HEK293T (cell line): ENCODE data around the gene CHST3.
"Not testable (repeated sequence)": the region's sequence is repeated elsewhere in the genome, so short reads cannot be mapped to it uniquely, and the experiment has no call there.

Experiments
- ARNT ChIP-seq: fragments of 450-650 bp; IDR thresholded peaks from 2 replicates; pipeline ENCODE4 v1.6.1; 2017; ENCODE audit warnings: mild to moderate bottlenecking
- BHLHE40 ChIP-seq: fragments of 450-650 bp; IDR thresholded peaks from 2 replicates; pipeline ENCODE4 v1.6.1; 2016; ENCODE audit warnings: mild to moderate bottlenecking, moderate library complexity, borderline replicate concordance
- CTBP1 ChIP-seq: fragments of 450-650 bp; IDR thresholded peaks from 2 replicates; pipeline ENCODE4 v1.6.1; 2016; ENCODE audit warnings: borderline replicate concordance
- ELF4 ChIP-seq: fragments of 450-650 bp; IDR thresholded peaks from 2 replicates; pipeline ENCODE4 v1.6.1; 2017; ENCODE audit warnings: antibody characterized with exemption
- FOXA1 ChIP-seq: fragments of 450-650 bp; IDR thresholded peaks from 2 replicates; pipeline ENCODE4 v1.6.1; 2016; ENCODE audit warnings: mild to moderate bottlenecking
- FOXM1 ChIP-seq: fragments of 450-650 bp; IDR thresholded peaks from 2 replicates; pipeline ENCODE4 v1.6.1; 2017; ENCODE audit warnings: mild to moderate bottlenecking, borderline replicate concordance
- HDGF ChIP-seq: fragments of 450-650 bp; IDR thresholded peaks from 2 replicates; pipeline ENCODE4 v1.6.1; 2017; ENCODE audit warnings: antibody characterized with exemption, borderline replicate concordance
- L3MBTL2 ChIP-seq: fragments of 450-650 bp; conservative IDR thresholded peaks from 2 replicates; pipeline ENCODE4 v1.6.1; 2016; ENCODE audit warnings: mild to moderate bottlenecking
- NFRKB ChIP-seq: fragments of 450-650 bp; IDR thresholded peaks from 2 replicates; pipeline ENCODE4 v1.6.1; 2016; ENCODE audit warnings: mild to moderate bottlenecking, moderate library complexity
- PKNOX1 ChIP-seq: fragments of 450-650 bp; IDR thresholded peaks from 2 replicates; pipeline ENCODE4 v1.6.1; 2016
- SP1 ChIP-seq: fragments of 450-650 bp; IDR thresholded peaks from 2 replicates; pipeline ENCODE4 v1.6.1; 2017
- SUZ12 ChIP-seq: fragments of 450-650 bp; IDR thresholded peaks from 2 replicates; pipeline ENCODE4 v1.6.1; 2016; ENCODE audit warnings: mild to moderate bottlenecking
- TARDBP ChIP-seq: fragments of 450-650 bp; IDR thresholded peaks from 2 replicates; pipeline ENCODE4 v1.6.1; 2016

- not testable (repeated sequence) for TF ChIP-seq FOXM1, SP1, NFRKB, SUZ12, BHLHE40, PKNOX1, ELF4, CTBP1, HDGF, TARDBP, ARNT, L3MBTL2, FOXA1
These were observed 13.4 kb downstream of the CHST3 start for GRCh38 chr10:71977614-71977903.
